Measurements from ENCODE around the gene RTL10.

The RTL10 gene

GRCh38 chr22:19897726-19898125 is 43.1 kb upstream of the RTL10 start:
- Histone ChIP-seq H3F3A (ENCODE audit: insufficient read depth) (no peaks in the 10 kb centered on the region), H3K79me2 (ENCODE audit: insufficient read depth, low read length) (no peaks in the 10 kb centered on the region), H3K9ac (ENCODE audit: low read length) (no peak overlapping the region), H3K9me2 (replicated peaks; ENCODE audit: insufficient read depth, low read length) (no peaks in the 10 kb centered on the region), H3K9me3 (ENCODE audit: insufficient read depth, low read length) (no peaks in the 10 kb centered on the region), H3K27ac (ENCODE audit: low read depth, low read length) (no peak overlapping the region), H3K27me3 (ENCODE audit: low read length) (no peaks in the 10 kb centered on the region), H2AFZ (ENCODE audit: low read depth, low read length, severe bottlenecking) (no peak overlapping the region), H4K20me1 (ENCODE audit: low read depth, low read length) (no peaks in the 10 kb centered on the region), H3K4me3 (ENCODE audit: insufficient read depth, low read length, poor library complexity, severe bottlenecking) (no peak overlapping the region), H3K36me3 (ENCODE audit: low read length) (no peaks in the 10 kb centered on the region), H3K4me2 (ENCODE audit: low read depth, low read length, poor library complexity, severe bottlenecking) (no peak overlapping the region)
- no peak for TF ChIP-seq CTCF (IDR thresholded peaks at IDR 0.05; ENCODE audit: insufficient read depth, low read length, poor library complexity, severe bottlenecking)
- no peak for TF ChIP-seq EZH2phosphoT487 (conservative IDR thresholded peaks at IDR 0.05; ENCODE audit: low read length)

GRCh38 chr22:19896665-19897355 is 42.1 kb upstream of the RTL10 start:
- Histone ChIP-seq H3K9me3 (ENCODE audit: insufficient read depth, low read length) (no peaks in the 10 kb centered on the region), H3K9ac (ENCODE audit: low read length) (no peak overlapping the region), H3K27ac (ENCODE audit: low read depth, low read length) (no peak overlapping the region)

GRCh38 chr22:19895160-19895849 is 40.6 kb upstream of the RTL10 start:
- Histone ChIP-seq H3K9ac (ENCODE audit: low read length) (no peak overlapping the region), H4K20me1 (ENCODE audit: low read depth, low read length) (no peaks in the 10 kb centered on the region), H3K36me3 (ENCODE audit: low read length) (no peaks in the 10 kb centered on the region), H3K9me2 (replicated peaks; ENCODE audit: insufficient read depth, low read length) (no peaks in the 10 kb centered on the region), H3F3A (ENCODE audit: insufficient read depth) (peaks cover 8% of the 10 kb centered on the region; the same call in 1 of the 2 replicates), H3K27ac (ENCODE audit: low read depth, low read length) (no peak overlapping the region), H3K79me2 (ENCODE audit: insufficient read depth, low read length) (no peaks in the 10 kb centered on the region), H3K4me2 (ENCODE audit: low read depth, low read length, poor library complexity, severe bottlenecking) (no peak overlapping the region), H3K27me3 (ENCODE audit: low read length) (no peaks in the 10 kb centered on the region), H3K9me3 (ENCODE audit: insufficient read depth, low read length) (no peaks in the 10 kb centered on the region), H3K4me3 (ENCODE audit: insufficient read depth, low read length, poor library complexity, severe bottlenecking) (no peak overlapping the region), H2AFZ (ENCODE audit: low read depth, low read length, severe bottlenecking) (no peak overlapping the region)
- TF ChIP-seq CTCF (IDR thresholded peaks at IDR 0.05; ENCODE audit: insufficient read depth, low read length, poor library complexity, severe bottlenecking) (no peak), EZH2phosphoT487 (conservative IDR thresholded peaks at IDR 0.05; ENCODE audit: low read length) (no peak)

More at GRCh38 chr22:19896665-19897355, 42.1 kb upstream of the RTL10 start:
- no peak overlapping the region for H2AFZ ChIP-seq (ENCODE audit: low read depth, low read length, severe bottlenecking)
- H3K4me3 ChIP-seq (ENCODE audit: insufficient read depth, low read length, poor library complexity, severe bottlenecking): no peak overlapping the region
- 0 out of 2 replicates have a peak, but pooled peaks cover 5% of the 10 kb centered on the region for H3F3A ChIP-seq (ENCODE audit: insufficient read depth)
- TF ChIP-seq CTCF (IDR thresholded peaks at IDR 0.05; ENCODE audit: insufficient read depth, low read length, poor library complexity, severe bottlenecking): no peak
- no peak for TF ChIP-seq EZH2phosphoT487 (conservative IDR thresholded peaks at IDR 0.05; ENCODE audit: low read length)
- no peaks in the 10 kb centered on the region for H3K36me3 ChIP-seq (ENCODE audit: low read length)
- no peaks in the 10 kb centered on the region for H3K27me3 ChIP-seq (ENCODE audit: low read length)
- H4K20me1 ChIP-seq (ENCODE audit: low read depth, low read length): no peaks in the 10 kb centered on the region
- no peak overlapping the region for H3K4me2 ChIP-seq (ENCODE audit: low read depth, low read length, poor library complexity, severe bottlenecking)
- H3K79me2 ChIP-seq (ENCODE audit: insufficient read depth, low read length): no peaks in the 10 kb centered on the region
- H3K9me2 ChIP-seq (replicated peaks; ENCODE audit: insufficient read depth, low read length): no peaks in the 10 kb centered on the region
